H1 (cell line): ENCODE results near the gene CNST. TPM values are rescaled to one million over a fixed set of nuclear protein-coding genes. Genes with fewer than 3 reads are reported as not detected.

Experiments used
- CBX8 ChIP-seq: fragments of 300-800, 300-1000 bp; sonication (generic); IDR thresholded peaks from 2 replicates; pipeline ENCODE4 v1.7.1; 2016; ENCODE audit warnings: low read depth, low read length, borderline replicate concordance
- EGR1 ChIP-seq: IDR thresholded peaks from 2 replicates; pipeline ENCODE4 v1.6.1; 2011; ENCODE audit warnings: low read depth, low read length, borderline replicate concordance
- SAP30 ChIP-seq: fragments of 300-600 bp; sonication (generic); IDR thresholded peaks from 2 replicates; pipeline ENCODE4 v1.7.1; 2012; ENCODE audit warnings: low read length, moderate library complexity, mild to moderate bottlenecking, inconsistent platforms; ENCODE audit not compliant: insufficient read depth, insufficient replicate concordance
- SIX5 ChIP-seq: IDR thresholded peaks from 2 replicates; pipeline ENCODE4 v1.6.1; 2011; ENCODE audit warnings: mild to moderate bottlenecking, low read depth, low read length
- polyA plus RNA-seq, 7 experiments: library from polyadenylated mRNA; depleted of rRNA in 3 of 7; stranded (reverse) in 5 of 7; unstranded in 2 of 7; fragments of >200 nt in 5 of 7; fragments of 200-250 nt in 2 of 7; gene quantifications; 1 replicate in 5 of 7; 2 replicates in 1 of 7; 4 replicates in 1 of 7; pipeline versions ENCODE4 v1.2.1 to v1.2.3, GENCODE V29; 2011 to 2013; ENCODE audit warnings: missing spikeins in 2 of 7, mixed read lengths in 2 of 7
- total RNA-seq: library from RNA; stranded (reverse); fragmentation: NEBNext Ultra II Directional; extraction: Animal tissue kit (Norgen Biotek cat#: 25700); gene quantifications from 2 replicates; pipeline ENCODE4 v1.2.1, GENCODE V29; 2021
- TF ChIP-seq, protein P1 (sequence below): IDR thresholded peaks from 2 replicates; pipeline ENCODE4 v1.6.1; 2012; ENCODE audit warnings: inconsistent platforms

The CNST gene
- total and polyA plus RNA-seq, 2 of the 8 experiments (the other 6 are each of a cell fraction or from before 2014, with no cell fraction given) = 5.3 to 21.3 TPM

DNA sequence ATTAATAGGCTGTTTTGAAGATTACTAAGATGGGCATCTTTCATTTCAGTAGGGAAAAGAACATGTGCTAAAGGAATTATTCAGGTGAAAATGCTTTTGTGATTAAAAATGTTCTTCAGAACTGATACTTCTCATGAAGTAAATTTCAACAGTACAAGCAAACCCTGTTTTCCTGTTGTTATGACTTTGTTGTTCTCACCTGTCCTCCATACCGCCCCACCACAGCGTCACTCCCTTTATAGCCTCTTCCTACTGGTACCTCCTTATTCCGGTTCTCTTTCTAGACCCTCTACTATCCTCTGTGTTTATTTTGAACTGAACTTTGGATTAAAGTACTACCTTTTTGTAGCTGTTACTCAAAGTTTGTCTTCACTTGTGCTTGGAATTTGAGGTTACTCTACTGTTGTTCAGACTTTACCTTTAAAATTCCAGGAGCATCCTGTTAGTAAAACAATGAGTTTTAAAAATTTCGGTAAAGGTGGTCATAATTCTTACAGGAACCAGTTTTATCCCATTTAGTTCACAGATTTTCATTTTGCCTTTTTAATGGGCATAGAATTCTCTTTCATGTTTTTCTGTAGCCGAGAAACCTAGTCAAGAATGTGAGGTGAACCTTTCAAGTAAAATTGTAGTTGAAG, 10.9 kb downstream of the CNST start (continued):
- TF ChIP-seq, protein P1, sequence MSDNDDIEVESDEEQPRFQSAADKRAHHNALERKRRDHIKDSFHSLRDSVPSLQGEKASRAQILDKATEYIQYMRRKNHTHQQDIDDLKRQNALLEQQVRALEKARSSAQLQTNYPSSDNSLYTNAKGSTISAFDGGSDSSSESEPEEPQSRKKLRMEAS = no peak
- no peak for TF ChIP-seq SIX5
- TF ChIP-seq EGR1 = no peak
- no peak for TF ChIP-seq SAP30
- TF ChIP-seq CBX8 = no peak
